A172 (cell line): ENCODE results near the gene CAV1. TPM values are rescaled to one million over a fixed set of nuclear protein-coding genes. Genes with fewer than 3 reads are reported as not detected.
A peak's percentile ranks its signal among the peaks of the same experiment; 100 is the strongest.

ENCODE experiments used
- DNase-seq: peaks from one replicate; pipeline ENCODE4 v3.0.0-alpha.2; 2015; ENCODE audit warnings: low spot score
- total RNA-seq: library from RNA; depleted of rRNA; stranded (reverse); fragments of >200 nt; shearing (Covaris generic); gene quantifications from 2 replicates; pipeline ENCODE4 v1.2.3, GENCODE V29; 2014

The CAV1 gene
- total RNA-seq, 1 experiment from 2014 or later = 177 TPM

DNA sequence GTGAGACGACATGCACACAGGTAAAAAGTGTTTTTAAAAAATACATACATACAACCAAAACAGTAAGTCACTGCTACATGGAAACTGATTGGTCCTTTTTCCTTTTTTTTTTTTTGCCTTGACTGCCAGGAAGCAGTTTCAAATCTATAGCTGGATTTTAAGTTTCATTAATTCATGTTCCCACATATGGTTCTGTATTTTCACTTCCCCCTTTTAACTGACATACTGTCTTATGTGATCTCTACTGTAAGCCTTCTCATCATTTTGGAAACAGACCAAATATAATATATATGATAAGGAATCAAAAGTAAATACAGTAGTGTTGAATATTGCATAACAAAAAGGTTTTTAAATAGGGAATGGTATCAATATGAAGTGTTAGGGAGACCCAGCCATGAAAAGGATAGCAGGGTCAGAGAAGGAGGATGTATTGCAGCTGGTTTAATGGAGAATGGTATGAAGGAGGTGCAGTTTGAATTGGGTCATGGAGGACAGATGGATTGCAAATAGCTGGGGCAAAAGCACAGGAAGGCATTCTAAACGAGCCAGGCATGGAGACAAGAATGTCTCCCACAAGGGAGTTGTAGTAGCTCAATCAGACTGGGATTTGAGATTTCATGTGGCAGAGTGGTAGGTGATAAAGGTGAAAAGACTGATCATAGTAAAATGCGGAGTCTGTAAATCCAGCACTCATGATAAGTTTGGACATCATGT, 5.4 kb downstream of the CAV1 start:
- DNase-seq = no peak

DNA sequence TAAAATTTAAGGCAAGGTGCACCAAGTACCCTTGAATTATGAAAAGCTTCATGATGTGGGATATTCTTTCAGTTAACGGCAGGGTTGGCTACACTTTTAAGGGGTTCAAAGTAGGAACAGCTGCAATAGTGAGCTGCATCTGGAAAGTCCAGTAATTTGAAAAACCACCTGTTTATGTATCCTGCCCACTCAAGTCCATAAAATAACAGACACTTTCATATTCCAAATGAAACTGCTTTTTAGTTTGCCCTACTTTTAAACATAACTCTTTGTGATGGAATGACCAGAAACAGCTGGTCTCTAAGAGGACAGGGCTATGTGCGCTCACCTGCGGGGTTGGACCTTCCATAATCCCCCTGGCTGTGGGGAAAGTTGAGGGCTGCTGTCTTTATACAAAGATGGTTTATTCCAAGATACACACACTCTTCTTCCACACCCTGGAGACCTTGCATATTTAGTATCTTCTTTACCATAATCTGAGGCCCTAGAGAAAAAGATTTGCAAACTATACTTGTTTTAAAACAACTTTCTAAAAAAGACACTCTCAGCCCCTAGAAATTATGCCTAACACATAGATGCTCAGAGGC, 7.4 kb downstream of the CAV1 start:
- DNase-seq = no peak

DNA sequence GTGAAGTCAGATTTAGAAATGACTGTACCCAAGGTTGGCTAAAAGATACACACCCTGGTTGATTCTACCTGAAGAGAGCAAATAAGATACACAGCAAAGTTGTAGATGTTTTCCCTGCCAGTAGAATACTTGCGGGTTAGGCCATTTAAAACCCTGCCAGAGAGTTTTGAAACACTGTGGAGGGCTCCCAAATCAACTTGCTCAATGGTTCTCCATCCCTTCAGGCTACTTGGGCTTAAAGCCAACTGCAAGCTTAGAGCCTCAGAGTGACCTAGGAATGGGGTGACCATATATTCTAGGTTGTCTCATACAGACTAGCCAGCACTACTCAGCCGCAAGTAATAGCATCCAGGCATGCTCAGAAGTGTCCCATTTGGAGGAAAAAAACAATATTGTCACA, 10.0 kb downstream of the CAV1 start:
- no peak for DNase-seq

DNA sequence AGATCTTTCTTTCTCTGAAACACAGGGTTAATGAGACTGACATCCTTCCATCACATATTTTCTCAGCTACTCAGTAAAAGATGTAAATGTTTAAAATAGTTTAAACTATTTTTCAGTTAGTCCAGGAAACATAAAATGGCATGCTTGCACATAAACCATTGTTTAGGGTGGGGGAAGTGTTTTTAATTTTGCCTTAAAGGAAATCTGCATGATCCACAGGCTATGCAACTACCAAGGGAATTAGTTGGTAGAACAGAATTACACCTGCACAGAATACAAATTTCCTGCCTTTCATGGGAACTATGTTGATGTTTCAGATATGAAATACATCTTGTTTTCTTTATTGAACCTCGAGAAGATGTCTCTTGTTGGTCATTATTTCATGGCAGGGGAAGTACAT, 10.6 kb downstream of the CAV1 start:
- no peak for DNase-seq

DNA sequence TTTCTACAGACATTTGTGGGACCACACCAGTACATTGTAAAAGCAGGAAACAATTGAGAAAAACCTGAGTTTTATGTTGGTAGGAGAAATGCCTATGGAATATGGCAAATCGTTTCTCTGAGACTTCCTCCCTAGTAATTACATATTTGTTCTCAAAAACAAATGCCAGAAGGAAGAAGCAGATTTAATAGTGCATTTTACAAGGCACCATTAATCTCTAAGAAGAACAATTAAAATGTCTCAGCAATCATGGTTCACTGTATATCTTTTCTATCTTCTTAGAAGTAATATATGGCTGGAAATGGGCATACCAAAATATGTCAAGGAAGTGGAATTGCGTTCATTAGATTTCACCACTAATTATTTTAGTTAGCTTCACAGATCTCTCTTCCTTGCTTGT, 13.3 kb downstream of the CAV1 start:
- no peak for DNase-seq

DNA sequence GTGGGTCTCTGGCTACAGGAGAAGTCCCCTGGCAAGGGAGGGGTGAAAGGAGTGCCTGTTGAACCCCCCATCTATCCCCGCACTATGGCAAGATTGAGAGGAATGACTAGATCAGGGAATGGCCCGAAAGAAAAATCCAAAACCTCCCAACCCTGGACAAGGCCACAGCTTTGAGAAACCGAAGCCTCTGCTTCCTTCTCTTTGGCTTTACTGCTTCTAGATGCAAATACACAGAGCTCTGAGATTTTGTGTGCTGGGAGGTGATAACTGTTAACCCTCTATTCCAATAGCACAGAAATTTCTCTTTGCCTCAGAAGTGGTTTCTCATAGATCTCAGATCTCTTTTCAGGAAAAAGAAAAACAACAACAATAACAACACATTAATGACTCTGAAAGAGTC, 15.0 kb downstream of the CAV1 start:
- DNase-seq = no peak

DNA sequence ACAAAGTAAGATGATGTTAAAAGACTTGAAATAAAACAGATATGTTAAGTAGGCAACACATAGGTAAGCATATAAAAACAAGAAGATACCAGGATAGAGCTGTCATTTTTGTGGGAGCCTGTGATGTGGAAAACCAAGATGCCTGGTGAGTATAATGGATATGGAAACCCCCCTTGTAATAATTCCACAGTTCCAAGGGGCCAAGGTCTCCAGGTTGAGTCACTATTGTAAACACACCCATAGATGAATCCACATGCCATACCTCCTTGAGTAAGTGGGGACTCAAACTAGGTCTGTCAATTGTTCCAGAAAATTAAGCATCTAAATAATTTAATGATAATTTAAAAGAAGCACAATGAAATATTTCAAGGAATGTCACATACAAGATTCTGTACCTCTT, 15.9 kb downstream of the CAV1 start:
- DNase-seq = no peak

DNA sequence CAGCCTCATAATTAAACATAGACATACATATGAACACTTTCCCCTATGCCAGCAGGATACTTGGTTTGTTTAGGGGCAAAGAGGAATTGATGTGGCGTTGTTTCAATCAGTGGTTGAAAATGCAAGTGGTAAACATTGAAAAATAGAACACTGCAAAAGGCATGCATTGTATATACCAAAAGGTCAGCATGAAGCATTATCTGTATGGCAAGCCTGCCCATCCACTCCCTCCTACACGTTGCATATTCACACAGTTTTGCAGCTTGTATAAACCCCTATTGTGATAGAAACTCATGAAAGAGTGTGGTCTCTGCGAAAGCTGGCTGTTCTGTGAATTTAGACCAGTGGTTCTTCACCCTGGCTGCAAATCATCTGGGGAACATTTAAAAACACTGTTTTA, 17.1 kb downstream of the CAV1 start:
- DNase-seq = no peak

DNA sequence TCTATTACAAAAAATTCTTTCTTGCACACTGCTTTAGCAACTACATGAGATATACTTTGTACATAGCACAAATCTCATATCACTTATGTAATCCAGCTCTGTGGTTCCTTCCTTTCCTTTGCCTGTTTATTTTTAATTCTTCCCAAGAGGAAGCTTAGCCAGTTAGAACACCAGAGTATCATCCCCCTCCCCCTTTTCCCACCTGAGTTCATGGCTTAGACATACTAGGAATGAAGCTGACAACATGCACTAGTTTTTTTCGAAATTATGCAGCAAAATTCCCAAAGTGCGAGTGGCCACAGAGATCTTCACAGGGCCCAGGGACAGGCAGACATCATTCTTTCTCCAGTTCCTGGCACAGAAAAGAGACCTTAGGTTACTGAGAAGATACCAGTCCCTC, 17.8 kb downstream of the CAV1 start:
- DNase-seq = no peak

DNA sequence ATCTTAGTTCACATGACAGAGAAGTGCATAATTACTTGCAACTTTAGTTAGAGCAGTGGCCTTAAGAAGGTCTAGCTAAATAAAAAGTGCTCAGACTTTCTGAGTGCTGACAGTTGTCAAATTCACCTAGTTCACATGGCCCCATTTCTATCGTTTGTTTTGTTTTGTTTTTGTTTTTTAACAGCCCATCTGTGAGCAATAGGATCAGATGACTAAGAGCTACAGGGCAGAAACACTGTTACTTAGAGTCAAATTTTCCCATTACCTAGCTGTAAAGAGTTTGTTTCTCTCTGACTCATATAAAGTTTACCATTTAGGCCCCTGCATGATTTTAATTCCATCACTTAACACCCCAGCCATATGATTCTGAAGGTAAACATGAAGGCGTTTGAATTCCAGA, 18.8 kb downstream of the CAV1 start:
- DNase-seq = peak; percentile 49

DNA sequence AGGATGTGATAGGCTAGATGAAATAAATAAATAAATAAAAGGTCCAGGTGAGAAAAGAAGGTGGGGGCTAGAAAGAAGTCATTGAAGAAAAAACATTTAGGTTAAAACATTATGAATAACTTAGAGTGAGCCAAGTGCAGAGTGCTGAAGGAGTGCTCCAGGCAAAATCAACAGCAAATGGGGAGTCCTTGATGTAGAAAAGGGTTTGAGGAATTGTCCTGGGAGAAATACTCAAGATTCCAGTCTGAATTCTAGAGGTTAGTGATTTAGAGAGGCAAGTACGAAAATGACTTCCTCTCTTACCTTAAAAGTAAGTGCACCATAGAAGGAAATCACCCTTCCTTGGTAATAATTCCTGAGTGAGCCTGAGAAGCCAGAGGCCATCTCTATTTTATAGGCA, 19.7 kb downstream of the CAV1 start:
- no peak for DNase-seq

DNA sequence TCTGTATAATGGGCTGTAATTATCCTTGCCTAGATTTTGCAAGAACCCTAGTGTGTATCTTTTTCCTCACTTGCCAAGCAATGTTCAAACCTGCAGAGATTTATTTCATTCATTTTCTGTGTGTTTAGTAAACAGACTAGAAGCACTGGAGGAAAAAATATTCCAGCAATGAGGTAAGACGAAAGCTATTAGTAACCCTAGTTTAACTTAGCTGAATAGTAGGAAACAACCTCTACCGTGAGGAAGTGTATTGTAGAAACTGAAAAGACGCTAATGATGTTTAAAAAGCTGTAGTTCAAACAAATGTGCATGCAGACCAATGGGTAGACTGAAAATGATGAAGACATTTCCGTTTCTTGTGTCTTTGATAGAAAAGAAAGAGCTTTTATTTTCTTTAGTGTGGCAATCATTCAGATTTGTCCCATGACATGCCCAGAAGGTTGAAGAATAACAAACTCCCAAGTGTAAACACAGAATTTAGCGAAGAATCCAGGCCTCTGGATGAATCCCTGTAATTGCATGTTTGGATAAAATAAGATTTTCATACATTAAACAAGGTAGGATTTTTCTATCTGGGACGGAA, 20.7 kb downstream of the CAV1 start:
- no peak for DNase-seq

DNA sequence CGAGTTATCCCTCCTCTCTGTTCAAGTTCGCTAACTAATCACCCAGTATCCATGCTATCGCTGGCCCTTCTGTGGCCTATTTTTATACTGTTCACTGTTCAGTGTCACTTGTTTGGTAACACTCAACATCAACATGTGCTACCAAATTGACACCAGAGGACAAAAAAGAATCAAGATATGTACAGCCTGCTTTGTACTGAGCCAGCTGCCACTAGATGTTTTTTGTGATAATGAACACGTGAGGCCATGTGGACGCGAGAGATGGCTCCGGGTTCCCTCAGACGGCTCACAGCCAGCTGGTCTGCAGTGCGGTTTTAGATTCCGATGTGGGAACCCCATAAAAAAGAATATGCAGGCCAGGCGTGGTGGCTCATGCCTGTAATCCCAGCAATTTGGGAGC, 21.2 kb downstream of the CAV1 start:
- DNase-seq = no peak

DNA sequence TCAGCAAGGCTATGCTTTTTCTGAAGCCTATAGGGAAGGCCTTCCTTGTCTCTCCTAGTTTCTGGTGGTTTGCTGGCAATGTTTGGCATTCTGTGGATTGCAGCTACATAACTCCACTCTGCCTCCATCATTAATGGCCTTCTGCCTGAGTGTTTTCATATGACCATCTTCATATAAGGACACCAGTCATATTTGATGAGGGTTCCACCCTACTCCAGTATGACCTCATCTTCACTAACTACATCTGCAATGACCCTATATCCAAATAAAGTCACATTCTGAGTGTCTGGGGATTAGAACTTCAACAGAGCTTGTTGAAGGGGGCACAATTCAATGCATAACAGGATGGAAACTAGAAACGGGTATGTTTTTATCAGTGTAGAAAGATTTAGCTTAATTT, 22.1 kb downstream of the CAV1 start:
- DNase-seq = no peak

DNA sequence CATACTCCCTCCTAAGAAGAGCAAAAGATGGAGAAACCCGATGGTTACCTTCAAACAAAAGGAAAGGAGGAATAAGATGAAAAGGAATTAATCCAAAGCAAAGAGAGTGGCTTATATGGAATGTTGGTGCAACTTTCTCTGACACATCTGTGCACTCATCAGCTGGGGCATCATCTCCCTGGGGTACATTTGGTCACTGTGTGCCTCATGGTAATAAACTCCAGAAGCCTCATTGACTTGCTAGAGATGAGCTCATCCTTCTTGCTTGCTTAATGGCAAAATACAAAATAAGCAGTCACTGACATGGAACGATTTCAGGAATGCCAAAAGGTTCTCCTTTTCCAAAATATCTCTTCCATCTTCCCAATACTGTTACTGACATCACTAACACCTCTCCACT, 22.5 kb downstream of the CAV1 start:
- DNase-seq = no peak

DNA sequence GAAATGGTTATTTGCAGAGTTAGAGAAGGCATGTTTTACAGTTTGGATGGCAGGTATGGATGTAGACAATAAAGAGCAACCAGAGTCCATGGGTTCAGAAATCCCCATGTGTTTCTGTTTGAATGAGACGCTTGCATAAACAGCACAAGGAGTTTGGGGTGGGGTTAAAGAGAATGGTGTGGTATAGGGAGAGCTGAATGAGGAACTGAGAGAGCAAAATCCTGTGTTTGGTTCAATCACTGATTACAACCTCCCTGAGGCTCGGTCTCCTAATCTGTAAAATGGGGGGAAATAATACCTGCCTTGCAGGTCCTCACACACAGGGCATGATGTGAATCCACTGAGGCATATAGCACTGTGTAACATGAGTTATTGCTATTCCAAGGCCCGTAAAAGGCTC, 23.7 kb downstream of the CAV1 start:
- no peak for DNase-seq

DNA sequence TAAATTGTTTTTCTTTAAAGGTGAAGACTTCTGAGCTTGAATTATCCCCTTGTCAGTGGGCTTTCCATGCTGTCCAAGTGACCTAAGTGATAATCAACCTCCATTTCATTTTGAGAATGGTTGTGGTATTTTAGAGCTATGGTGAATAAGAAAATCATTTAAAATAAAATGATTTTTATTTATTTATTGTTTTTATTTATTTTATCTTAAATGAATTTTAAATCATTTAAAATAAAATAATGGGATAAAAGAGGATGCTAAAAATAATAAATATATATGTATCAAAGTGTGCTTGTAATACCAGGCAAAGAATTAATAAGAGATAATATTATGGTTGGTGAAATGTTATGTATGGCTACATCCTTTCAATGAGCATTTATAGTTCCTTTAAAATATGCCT, 24.5 kb downstream of the CAV1 start:
- no peak for DNase-seq

DNA sequence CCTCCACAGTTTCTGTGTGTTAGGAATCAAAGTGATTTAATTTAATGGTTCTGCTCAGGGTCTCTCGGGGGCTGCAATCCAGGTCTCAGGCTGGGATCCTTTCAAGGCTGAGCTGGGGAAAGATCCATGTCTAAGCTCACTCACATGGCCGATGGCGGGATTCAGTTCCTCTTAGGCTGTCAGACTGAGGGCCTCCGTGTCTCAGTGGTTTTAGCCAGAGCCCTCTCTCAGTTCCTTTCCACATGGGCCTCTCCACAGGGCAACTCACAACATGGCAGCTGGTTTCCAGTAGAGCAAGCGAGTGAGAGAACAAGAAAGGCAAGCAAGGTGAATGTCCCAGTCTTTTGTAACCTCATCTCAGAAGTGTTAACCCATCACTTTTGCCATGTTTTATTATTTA, 26.9 kb downstream of the CAV1 start:
- DNase-seq = no peak

DNA sequence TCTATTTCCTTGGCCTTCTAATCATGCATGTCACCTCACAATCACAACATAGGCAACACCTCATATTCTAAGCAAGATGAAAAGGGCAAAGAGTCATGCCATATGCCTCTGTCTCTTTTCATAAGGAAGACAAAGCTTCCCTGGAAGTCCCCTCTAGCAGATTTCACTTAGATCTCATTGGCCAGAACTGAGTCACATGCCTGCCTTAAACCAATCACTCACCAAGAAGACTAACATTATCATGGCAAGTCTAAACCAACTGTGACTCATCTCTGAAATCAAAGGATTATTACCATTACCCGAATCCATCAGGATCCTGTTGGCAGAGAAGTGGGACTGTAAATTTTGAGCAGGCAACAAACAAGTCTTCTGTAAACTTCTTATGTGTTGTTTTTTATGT, 27.8 kb downstream of the CAV1 start:
- peak; percentile 60 for DNase-seq

DNA sequence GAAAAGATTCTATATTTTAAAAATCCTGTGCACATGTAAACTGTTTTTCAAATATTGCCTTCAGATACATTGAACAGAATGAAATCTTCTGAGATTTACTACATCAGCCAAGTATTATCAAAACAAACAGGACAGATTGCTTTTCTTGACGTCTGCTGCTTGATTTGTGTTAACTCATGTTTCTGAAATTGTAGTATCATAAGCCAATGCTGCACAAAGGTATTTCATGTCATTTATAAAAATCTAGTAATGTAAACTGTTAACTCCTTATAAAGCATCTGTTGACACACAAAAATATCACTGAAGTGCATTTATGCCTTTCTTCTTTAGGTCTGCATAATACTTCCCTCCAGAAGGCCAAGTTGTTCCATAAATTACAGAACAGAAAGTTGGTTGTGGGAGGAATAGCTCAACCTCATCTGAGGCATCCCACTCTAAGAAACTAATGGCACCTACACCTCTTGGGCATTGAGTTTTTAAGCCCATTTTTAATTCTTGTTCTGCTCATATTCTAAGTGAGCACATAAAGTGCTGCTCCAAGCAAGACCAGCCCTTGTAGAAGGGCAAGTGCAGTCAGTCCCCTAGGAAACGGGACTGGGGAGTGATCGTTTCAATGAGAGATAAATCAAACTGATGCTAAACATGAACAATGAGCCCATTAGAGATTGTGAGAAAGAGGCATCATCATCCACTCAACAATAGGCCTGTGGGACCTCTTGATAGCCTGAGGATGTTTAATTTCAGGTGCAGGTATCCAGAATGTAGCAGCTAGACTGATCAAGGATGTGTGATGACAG, 28.5 kb downstream of the CAV1 start:
- no peak for DNase-seq

DNA sequence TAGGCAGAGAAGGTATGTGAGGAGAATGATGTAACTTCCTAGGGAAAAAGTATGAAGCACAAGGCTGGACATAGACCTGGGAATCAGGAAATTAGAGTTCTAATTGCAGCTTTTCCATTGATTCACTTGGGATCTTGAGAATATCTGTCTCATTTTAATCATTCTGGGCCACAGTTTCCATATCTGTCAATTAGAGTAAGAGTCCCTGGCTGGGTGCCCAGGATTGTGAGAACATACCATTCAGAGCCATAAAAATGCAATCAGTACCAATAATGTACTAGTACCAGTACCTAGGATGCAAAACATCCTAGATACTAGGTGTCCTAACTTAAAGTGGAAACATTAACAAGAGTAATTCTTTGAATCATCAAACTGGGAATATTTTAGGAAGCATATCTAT, 29.6 kb downstream of the CAV1 start:
- DNase-seq = no peak

DNA sequence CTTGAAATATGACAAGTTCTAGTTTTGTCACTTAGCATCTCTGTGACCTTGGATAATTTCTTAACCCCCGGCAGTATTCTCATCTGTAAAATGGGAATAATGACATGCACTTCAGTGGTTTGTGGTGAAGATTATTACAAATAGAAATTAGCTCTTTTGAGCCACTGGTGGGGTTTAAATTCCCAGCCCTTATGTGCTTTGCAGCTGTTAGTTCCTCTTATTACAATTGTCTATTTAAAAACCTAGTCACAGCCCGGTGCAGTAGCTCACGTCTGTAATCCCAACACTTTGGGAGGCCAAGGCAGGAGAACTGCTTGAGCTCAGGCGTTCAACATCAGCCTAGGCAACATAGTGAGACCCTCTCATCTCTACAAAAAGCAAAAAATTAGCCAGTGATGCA, 30.1 kb downstream of the CAV1 start:
- no peak for DNase-seq

DNA sequence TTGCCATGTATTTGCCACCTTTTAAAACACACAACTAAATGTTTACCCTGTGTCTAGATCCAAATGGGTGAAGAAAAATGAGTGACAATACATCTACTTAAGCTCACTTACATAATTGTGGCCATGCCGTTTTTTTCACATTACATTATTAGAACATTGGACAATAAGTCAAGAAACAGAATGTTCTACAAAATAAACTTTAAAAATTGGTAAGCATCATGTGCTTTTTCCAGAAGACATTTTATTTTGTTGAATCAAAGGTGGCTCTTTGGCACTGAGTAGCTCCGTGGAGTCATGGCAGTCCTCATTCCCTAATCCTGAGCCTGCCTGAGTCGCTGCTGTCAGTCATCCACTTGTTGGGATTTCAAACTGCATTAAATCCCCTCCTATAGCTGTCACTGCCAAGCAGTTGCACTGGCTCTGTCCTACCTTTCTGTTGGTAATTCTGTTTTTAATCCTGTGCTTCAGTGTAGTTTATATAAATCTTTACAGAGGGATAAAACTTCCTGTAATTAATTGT, 32.3 kb downstream of the CAV1 start:
- DNase-seq = no peak
